Activated CD4-positive, alpha-beta T cell treated with anti-CD3 and anti-CD28 coated beads, Interleukin-2, amount 50 U/mL, for 4 hours (primary cell): ENCODE results near the gene DIP2C.
"Not testable (repeated sequence)": the region's sequence is repeated elsewhere in the genome, so short reads cannot be mapped to it uniquely, and the experiment has no call there.

ENCODE experiments used
- DNase-seq, 2 experiments: peaks; one replicate each; pipeline ENCODE4 v3.0.0-alpha.2; 2020

Gene DIP2C

DNA sequence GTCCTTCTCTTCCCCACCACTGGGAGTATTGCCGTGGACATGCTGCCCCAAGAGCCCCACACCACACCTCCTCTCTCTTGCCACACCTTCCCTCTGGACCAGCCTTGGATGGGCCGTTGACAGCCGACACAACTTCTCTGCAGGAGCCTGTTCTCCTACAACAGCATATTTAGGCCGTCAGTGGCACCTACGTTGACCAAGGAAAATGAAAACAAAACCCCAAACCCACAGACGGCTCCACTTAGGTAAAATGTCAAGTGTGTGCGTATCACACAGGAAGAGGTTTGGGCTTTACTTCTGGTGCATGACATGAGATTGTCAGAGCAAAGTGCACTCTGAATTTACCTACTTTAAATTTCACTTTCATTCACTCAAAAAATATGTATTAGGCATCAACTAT is 307.7 kb downstream of the DIP2C start:
- no peak for DNase-seq

DNA sequence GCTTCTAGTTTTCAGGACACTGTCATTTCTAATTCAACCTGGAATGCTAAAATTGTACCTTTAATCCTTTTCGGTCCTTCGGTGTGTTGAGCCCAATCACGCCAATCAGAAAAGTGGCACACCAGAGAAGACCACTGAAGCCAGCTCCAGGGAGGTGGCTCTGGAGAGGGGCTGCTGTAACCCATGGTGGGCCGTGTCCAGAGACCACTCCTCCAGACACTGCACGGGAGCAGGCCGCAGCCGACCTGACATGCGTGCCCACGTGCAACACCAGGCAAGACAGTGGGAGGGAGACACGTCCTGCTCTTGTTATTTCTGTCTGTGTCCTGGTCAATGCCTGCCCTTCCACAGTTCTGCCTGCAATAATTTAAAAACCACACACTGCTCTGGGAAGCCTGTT is 308.1 kb downstream of the DIP2C start:
- no peak for DNase-seq

DNA sequence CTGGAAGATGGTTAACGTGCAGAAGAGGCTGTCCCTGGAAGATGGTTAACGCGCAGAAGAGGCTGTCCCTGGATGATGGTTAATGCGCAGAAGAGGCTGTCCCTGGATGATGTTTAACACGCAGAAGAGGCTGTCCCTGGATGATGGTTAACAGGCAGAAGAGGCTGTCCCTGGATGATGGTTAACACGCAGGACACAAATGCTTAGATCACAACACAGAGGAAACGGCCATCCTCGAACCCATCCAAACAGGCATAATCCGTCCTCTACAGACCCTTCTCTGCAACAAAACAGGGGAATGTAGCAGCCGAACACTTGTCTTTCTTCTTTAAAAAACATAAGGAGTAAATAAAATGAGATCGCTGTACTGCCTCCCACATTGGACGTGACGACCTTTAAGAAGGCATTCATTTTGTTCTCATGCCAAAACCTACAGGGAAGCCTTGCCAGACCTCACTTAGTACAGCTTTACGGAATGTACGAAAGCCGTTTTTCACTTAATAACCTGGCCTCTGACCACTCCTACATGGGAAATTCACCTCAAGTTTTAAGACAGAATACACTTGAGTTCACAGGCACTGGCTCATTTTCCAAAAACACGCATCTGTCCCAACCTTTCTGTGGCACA is 309.0 kb downstream of the DIP2C start:
- no peak for DNase-seq

DNA sequence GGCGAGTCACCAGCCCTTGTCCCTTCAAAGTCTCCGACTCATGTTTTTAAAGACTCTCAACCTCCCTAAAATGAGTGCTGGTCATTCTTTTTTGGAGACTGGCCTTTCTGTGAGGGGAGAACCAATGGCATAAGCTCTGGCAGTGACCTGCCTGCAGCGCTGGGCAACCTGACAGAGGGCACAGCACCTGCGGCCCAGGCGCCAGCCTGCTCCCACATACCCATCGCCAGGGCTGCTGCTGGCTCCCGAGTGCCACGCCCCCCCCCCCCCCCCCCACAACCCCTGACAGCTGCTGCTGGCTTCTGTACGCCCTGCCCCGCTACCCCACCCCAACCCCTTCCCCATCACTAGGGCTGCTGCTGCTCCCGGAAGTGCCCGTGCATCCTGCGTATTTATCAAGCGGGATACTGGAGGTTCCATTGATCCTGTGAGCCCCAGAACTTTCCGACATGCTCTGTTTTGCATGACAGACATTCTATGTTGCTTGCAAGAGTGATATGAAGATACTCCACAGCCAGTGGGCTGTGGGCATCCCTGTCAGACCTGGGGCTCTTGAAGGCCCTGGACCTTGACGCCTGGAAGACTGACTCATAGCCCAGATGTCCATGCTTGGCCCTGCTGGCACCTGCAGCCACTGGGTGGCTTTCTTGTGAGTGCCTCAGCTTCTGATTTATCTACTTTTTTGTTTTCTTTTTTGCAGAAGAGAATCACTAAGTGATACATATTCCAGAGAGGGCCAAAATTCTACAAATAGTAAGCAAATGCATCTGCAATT is 310.4 kb downstream of the DIP2C start:
- no peak for DNase-seq

DNA sequence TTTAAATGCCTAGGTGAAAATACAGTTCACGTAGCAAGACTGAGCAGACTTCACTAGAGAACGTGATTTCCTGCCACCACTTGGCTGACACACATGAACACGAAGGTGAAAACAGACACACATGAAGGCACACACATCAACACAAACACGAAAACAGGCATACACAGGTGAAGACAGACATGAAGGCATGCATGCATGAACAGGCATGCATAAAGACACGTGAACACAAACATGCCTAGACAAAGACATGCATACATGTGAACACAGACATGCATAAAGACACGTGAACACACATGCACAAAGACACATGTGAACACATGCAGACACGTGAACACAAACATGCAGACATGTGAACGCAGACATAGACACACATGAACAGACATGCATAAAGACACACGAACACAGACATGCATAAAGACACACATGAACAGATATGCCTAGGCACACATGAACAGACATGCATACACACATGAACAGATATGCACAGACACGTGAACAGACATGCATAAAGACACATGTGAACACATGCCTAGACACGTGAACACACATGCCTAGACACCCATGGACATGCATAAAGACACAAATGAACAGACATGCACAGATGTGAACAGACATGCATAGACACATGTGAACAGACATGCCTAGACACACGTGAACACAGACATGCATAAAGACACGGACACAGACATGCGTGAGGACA is 311.1 kb downstream of the DIP2C start:
- no peak for DNase-seq

DNA sequence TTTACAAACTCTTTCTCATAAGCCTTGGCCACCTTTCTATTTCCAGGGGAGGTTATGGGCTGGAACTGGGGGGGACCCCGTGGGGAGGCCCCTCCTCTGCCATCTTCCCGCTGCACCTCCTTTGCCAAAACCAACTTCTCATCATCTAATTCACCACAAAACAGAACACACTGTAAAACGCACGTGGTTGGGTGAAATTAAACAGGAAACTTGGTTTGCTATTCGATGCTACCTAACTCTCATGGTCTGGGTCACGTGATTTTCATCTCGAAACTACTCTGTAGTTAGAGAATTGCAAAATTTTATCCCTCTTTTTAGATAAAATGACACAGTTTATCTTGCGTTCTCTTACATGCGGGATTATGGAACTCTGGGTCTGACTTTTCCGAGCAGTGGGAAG is 312.2 kb downstream of the DIP2C start:
- DNase-seq, result no peak

DNA sequence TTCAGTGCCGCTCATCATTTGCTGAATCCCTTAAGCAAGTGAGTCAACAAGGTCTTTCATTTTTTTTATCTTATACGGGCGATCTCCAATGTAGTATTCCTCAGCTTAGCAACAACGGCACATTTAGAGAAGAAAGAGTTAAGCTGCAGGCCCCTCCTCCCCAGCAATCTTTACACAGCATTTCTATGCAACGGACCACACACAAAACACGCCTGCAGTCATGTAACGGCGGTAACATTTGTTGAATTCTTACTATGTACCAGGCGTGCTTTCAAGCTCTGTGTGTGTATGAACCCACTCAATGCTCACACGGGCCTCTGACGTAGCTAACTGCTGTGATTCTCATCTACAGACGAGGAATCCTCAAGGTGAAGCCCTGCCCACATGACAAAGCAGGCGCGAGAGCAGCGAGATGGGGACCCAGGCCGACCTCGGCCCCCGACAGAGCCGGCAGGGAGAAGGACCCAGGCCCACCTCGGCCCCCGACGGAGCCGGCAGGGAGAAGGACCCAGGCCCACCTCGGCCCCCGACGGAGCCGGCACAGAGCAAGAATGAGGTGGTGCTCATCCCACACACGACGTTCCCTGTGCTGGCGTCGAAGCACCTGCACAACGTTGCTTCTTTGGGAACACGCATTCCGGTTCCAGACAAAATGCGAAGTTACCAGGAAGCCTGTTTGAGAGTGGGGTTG is 313.5 kb downstream of the DIP2C start:
- no peak for DNase-seq

DNA sequence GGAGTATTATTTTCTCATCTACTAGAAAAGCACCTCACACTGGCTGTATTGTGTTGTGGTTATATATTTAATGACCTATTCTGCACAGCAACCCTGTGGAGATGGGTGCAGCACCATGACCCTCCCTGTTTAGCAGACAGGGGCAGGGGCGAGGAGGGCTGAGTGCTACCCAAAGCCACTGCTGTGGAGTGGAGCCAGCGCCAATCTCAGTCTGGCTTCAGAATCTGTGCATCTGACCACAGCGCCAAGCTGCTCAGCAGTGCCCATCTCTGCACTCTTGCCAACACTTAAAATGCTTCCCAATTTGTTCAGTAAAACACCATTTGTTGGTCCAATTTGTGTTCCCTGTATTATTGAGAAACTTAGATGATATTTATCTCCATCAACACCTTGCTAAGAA is 315.1 kb downstream of the DIP2C start:
- no peak for DNase-seq

DNA sequence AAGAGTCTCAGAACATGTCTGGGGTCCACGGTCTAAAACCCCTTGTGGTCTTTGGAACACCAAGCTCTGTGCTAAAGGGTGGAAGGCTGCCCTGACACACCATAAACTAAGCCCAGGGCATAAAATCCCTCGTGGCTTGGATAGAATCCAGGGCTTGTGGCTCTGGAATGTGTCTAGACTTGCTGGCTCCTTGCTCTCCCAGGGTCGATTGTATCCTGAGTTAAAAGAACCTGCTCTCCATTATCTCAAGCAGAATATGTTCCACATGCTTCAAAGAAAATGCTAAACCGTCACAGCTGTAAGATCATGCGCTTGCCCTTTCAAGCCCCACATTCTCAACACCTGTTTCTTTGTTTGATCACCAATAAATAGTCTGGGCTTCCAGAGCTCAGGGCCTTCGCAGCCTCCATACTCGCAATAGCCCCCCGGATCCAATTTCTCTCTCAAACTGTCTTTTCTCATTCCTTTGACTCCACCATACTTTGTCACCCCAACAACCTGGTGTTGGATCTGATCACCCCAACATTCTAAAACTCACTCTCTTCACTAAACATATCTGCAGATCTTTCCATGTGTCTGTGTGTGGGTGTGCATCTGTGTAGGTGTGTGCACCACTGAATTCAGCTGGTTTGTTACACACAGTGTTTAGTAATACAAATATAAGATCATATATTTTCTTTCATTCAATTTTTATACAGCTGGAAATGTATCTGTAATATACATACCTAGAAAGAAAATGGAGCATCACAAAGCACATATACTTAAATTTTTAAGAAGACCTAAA is 315.8 kb downstream of the DIP2C start:
- no peak for DNase-seq

DNA sequence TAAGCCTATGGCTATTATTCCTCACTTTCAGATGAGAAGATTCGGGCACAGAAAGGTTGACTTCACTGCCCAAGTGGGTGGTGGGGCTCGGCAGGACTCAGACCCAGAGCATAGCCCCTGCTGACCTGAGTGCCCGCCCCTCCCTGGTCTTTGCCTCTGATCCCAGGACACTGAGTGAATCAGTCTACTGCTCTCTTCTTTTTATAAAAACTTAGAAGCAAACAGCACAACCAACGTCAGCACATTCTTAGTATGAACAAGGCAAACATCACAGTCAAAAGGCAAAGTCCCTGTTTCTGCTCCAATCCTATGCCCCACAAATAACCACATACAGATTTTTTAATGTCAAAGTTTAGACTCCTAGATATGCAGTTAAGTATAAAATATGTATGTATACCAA is 316.5 kb downstream of the DIP2C start:
- no peak for DNase-seq

DNA sequence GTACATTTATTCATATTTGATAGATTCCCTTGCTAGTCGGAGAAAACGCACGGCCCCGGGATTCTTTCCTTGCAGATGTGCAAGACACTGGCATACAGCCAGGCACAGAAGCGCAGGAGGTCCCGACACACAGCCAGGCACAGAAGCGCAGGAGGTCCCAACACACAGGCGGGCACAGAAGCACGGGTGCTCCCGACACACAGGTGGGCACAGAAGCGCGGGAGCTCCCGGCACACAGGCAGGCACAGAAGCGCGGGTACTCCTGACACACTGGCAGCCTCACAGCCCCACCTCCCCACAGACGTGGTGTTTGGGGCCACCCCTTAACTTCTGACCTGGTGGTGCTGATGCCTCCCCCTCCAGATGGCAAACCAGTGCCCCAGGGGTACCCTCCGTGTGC is 316.9 kb downstream of the DIP2C start:
- no peak for DNase-seq

DNA sequence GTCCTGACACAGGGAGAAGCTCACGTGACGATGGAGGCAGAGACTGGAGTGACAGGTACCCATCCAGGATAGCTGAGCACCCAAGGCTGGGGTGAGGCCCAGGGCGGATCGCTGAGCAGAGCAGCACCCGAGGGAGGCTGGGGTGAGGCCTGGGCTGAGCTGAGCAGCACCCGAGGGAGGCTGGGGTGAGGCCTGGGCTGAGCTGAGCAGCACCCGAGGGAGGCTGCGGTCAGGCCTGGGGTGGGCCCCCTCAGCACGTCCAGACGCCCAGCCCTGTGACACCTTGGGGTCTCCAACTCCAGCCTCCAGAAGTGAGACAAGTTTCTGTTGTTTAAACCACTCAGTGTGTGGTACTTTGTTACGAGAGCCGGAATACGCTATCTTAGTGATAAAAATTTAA is 318.0 kb downstream of the DIP2C start:
- no peak for DNase-seq

DNA sequence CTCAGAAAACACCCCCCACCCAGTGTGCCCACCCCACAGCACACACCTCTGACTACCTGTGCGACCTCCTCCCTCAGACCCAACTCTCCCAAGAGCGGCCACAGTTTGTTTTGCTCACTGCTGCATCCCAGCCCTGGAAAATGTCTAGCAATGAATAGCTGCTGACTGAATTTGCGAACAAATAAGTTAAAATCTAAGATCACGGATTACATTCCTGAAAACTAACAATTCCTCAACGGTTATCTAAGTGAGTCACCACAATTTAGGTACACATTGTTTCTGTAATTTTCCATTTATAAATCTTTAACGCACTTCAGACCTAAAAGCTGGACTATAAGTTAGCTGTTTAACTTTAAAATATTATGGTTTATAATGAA is 319.0 kb downstream of the DIP2C start:
- no peak for DNase-seq

DNA sequence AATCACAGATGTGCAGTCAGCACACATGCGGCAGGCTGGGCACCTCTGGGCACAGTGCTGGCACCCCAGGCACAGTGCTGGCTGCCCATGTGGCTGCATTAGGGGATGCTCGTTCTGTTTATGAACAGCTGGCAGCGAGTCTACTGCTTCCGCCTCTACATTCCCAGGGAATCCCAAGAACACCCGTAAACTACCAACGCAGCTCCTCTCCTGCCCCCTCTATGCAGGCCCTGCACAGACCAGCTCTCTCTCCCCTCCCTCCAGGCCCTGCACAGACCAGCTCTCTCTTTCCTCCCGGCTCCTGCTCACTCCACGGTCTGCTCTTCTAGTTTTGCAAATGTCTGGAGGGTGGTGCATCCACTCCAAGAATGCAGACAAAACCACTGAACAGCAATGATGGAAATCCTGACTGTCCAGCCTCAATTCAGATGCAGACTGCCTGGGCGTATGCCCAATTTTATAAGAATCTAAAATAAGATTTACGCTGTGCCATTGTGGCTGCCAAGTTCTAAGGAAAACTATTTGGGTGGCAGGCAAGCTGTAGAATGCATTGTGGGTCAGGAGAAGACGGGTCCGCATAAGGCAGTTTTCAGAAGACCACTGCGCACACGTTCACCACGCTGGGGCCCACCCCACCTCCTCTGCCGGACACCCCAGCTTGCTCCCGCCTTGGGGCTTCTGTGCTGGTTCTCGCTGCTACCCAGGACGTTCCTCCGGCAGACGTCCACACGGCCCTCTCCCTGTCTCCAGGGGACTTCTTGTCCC is 319.6 kb downstream of the DIP2C start:
- DNase-seq, result no peak

DNA sequence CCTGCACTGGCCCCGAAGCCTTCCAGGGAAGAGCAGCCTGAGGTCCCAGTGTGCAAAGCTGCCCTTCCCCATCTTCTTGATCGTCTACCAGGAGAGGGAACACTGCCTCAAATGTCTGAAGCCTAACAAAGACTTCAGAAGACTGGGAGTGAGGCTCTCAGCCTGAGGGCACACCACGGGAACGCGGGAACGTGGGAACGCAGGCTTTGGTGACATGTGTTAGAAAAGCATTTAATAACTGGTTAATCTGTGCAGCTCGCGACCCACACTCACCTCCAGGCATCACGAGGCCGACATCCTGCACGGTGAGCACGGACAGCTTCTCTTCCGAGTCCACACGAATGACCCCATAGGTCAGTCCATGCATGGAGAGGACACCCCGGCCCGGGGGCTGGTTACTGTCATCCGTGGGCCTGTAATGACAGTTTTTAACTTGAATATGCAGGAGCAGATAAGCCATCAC is 320.2 kb downstream of the DIP2C start:
- no peak for DNase-seq

DNA sequence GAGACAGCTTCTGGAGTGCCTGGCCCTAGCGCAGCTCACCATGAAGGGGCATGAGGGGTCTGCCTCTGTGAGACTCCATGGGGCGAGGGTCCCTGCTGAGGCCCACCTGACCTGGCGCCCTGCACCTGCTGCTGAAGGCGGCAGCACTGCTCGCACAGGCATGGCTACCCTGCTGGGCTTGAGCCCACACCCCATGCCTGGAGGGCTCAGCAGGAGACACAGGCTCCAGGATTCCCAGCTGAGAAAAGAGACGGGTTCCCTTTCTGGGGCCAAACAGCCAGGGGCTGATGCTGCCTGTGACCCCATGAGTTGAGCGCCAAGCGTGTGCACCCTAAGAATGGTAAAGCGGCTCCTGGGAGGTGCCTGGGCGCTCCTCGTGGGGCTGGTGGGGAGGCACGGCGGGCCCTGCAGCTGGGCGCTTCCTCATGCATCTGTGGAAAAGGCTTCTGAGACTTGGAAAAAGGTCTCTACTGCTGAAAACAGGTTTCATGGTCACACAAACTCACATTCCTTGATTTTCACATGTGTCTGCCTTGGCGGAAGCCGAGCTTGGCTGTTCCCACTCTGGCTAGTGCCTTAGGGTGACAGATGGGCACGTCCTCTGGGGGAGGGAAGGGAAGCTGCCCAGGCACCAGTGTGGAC is 320.8 kb downstream of the DIP2C start:
- no peak for DNase-seq

DNA sequence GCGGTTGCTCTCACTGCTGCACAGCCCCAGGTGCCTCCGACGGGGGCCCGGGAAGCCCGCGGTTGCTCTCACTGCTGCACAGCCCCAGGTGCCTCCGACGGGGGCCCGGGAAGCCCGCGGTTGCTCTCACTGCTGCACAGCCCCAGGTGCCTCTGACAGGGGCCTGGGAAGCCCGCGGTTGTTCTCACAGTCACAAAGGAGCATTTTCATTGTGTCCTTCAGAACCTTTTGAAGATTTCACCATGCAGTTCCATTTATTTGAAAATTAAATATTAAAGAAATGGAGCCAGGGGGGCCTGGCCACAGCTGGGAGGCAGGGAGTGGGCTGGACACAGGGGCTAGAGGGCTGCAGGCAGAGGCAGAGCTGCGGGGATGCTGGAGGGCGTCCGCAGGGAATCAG is 321.4 kb downstream of the DIP2C start:
- DNase-seq, result not testable (repeated sequence)

DNA sequence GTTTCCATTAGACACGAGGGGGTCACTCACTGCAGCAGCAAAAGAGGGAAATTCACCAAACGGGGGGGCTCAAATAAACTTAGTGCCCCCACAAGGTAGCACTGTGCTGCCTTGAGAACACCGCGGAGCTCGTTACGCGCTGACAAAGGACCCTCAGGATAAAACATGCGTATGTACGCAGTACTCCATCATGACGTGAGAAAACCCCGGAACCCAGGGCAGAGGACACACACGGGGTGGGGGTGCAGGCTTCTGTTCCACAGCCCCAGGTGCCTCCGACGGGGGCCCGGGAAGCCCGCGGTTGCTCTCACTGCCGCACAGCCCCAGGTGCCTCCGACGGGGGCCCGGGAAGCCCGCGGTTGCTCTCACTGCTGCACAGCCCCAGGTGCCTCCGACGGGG is 321.8 kb downstream of the DIP2C start:
- no peak for DNase-seq

DNA sequence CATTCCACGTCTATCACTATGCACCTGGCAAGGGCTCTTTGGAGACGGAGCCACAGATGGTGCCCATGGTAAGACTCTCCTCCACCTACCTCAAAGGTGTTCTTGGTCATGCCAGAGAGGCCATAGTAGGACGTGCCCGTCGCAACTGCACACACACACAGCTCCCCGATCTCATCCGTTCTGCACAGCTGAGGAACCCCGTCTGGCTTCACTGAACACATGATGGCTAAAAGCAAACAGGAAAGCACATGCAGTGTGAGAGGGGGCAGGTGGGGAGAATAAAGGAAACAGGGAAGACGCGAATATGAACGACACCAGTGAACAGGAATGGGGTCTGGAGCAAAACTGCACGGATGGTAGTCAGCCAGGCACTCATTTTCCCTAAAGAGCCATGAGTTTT is 323.3 kb downstream of the DIP2C start:
- no peak for DNase-seq

DNA sequence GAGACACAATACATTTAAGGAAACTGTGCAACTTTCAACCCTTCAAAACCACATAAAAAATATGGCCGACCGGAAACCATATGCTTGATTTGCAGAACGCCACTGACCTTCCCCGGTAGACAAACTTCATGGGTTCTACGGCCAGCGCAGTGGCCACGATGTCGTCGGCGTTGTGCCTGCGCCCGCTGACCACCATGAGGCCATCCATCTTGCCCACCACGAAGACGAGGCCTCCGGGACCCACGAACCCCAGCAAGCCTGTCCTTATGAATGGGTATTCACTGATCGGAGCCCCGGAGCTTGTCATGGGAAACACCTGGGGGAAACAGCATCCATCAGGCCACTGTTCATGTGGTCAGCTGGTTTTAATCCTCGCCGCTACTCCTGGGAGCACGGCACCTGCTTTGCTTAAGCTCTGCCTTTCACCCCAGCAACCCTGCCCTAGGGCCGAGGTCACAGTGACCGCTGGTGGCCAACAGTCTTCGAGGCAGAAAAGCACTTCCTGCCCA is 325.1 kb downstream of the DIP2C start:
- DNase-seq, result no peak

DNA sequence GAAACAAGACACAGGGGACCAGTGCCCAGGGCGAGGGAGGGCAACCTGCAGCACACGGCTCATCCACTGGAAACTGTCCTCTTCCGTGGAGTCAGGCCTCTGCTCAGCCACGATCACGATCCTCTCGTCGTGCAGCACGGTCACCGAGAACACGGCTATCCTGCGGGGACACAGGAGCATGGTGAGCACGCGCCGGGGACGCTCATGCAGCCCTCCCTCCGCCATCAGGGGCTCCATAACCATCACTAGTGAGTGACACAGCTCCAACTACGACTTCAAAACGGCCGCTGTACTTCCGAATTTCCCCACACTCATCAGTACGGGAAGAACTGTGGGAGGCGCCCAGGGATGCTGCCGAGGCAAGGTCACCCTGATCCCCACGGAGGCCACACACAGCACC is 326.3 kb downstream of the DIP2C start:
- no peak for DNase-seq
